IgD-negative memory B cell (primary cell): Measurements from ENCODE around the gene ESX1. TPM values are rescaled to one million over a fixed set of nuclear protein-coding genes. Genes with fewer than 3 reads are reported as not detected.
A peak's percentile ranks its signal among the peaks of the same experiment; 100 is the strongest.
"Not testable (repeated sequence)": the region's sequence is repeated elsewhere in the genome, so short reads cannot be mapped to it uniquely, and the experiment has no call there.

ENCODE experiments used
- H3K27ac Mint-ChIP-seq, 3 donors: one replicate each; pipeline ENCODE4 v1.8.0; 2020 to 2022; ENCODE audit warnings: mild to moderate bottlenecking in 3 of 3, mixed read lengths in 3 of 3, moderate library complexity in 1 of 3
- H3K27me3 Mint-ChIP-seq: one replicate; pipeline ENCODE4 v1.8.0; 2021; ENCODE audit warnings: mixed read lengths
- H3K36me3 Mint-ChIP-seq: one replicate; pipeline ENCODE4 v1.8.0; 2020; ENCODE audit warnings: mild to moderate bottlenecking, mixed read lengths
- H3K4me1 Mint-ChIP-seq, 3 donors: one replicate each; pipeline ENCODE4 v1.8.0; 2020 to 2022; ENCODE audit warnings: mixed read lengths in 3 of 3, mild to moderate bottlenecking in 1 of 3
- H3K4me3 Mint-ChIP-seq, 4 donors: one replicate each; pipeline ENCODE4 v1.8.0; 2020 to 2022; ENCODE audit warnings: mild to moderate bottlenecking in 4 of 4, mixed read lengths in 4 of 4, moderate library complexity in 3 of 4
- H3K9me3 Mint-ChIP-seq, 3 donors: one replicate each; pipeline ENCODE4 v1.8.0; 2020 to 2021; ENCODE audit warnings: mixed read lengths in 3 of 3, mild to moderate bottlenecking in 1 of 3
- polyA plus RNA-seq: library from polyadenylated mRNA; unstranded; fragments of 300-500 nt; fragmentation: Illumina TruSeq; gene quantifications from one replicate; pipeline ENCODE4 v1.2.3, GENCODE V29; 2021

ESX1 gene
- polyA plus RNA-seq: not detected

DNA sequence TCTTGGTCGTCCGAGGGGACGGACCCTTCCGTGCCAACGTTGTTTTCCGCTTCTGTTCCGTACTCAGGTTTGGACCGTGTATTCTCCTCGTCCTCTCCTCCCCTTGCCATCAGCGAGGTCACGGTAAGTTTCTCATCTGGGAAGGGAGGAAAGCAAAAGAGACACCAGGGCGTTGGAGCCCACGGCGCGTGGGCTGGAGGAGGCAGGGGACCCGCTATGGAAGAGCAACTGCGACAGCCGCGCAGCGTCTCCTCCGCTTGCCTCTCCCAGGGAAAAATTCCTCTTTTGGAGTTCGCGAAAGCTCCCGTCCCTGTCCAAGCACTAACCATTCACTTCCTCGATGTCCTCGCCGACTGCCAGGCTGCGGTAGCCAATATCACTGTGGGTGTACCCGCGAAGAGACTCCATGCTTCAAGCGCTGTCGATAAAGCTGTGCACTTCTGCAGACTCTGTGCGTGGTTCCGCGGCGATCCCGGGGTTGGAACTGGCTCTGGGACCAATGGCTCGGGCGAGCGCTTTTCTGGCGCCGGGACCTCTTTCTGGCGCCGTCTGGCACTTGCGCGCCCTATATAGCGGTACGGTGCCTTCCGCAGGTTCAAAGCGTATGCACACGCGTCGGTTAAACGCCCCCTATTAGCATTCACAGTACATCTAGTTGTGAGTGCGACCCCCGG, at the start of gene ESX1:
Gene ESX1, minus strand, starts transcription at position 492 of the 674 bp plus-strand sequence. Its CDS starts 84 bp downstream, at position 408.
- no peak within 1 kb of the TSS for H3K27ac Mint-ChIP-seq
- no peaks in the 10 kb centered on the region for H3K36me3 Mint-ChIP-seq
- H3K27me3 Mint-ChIP-seq: peaks cover 24% of the 10 kb centered on the region
- H3K9me3 Mint-ChIP-seq: no peaks in the 10 kb centered on the region
- peak within 1 kb of the TSS in 3 of 4 donors; percentile 74 to 91 (median 82) for H3K4me3 Mint-ChIP-seq
- peaks cover 0 to 3% (median 0%) of the 10 kb centered on the region in 3 donors for H3K4me1 Mint-ChIP-seq

- H3K9me3 Mint-ChIP-seq: peaks cover 0 to 2% (median 0%) of the 10 kb centered on the region in 3 donors
- no peak overlapping the region for H3K4me3 Mint-ChIP-seq
- no peak overlapping the region for H3K27ac Mint-ChIP-seq
- H3K4me1 Mint-ChIP-seq: no peaks in the 10 kb centered on the region
- H3K27me3 Mint-ChIP-seq: peaks cover 6% of the 10 kb centered on the region
- H3K36me3 Mint-ChIP-seq: no peaks in the 10 kb centered on the region
Observed at GRCh38 chrX:104295636-104296035, 40.9 kb upstream of the ESX1 start.

DNA sequence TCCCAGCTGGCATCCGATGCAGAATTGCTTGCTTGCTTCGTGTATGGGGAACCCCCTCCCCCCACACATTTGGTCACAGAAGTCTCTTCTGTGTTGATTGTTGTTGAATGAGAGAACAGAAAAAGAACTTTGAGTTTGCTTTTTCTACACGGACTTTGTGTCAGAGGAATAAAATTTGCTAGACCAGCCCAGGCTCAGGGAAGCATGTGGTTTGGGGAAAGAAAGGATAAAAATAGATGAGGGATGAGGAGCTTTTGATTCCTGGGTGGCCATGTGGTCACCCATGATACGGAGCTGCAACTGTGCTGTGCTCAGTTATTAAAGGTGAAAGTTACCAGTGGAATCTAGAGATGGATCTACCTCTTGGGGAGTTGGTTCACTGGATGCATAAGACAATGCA, 34.2 kb upstream of the ESX1 start:
- H3K36me3 Mint-ChIP-seq: no peaks in the 10 kb centered on the region
- no peaks in the 10 kb centered on the region for H3K4me1 Mint-ChIP-seq
- H3K4me3 Mint-ChIP-seq: no peak overlapping the region
- H3K9me3 Mint-ChIP-seq: peaks cover 0 to 5% (median 0%) of the 10 kb centered on the region in 3 donors
- H3K27ac Mint-ChIP-seq: peak overlapping the region in 1 of 3 donors; percentile 25
- peaks cover 6% of the 10 kb centered on the region for H3K27me3 Mint-ChIP-seq

DNA sequence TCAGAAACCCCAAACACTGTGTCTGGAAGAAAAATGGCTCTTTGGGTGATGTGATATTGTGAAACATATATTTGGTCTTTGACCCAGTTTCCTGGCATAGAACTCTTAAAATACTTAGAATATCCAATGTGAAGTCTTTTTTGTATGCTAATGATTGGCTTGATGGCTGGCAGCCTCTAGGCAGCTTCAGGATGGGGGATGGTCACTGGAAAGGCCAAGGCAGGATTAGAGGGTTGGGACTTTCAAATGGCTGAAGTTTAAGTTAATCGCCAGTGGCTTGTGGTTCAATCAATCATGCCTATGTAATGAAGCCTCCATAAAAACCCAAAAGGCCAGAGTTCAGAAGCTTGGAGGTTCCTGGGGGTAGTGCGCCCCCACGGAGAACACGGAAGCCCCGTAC, 33.5 kb upstream of the ESX1 start:
- Mint-ChIP-seq H3K27me3 (peaks cover 6% of the 10 kb centered on the region), H3K4me3 (no peak overlapping the region), H3K27ac (no peak overlapping the region), H3K9me3 (peaks cover 0 to 5% (median 0%) of the 10 kb centered on the region in 3 donors), H3K4me1 (no peaks in the 10 kb centered on the region), H3K36me3 (no peaks in the 10 kb centered on the region)

DNA sequence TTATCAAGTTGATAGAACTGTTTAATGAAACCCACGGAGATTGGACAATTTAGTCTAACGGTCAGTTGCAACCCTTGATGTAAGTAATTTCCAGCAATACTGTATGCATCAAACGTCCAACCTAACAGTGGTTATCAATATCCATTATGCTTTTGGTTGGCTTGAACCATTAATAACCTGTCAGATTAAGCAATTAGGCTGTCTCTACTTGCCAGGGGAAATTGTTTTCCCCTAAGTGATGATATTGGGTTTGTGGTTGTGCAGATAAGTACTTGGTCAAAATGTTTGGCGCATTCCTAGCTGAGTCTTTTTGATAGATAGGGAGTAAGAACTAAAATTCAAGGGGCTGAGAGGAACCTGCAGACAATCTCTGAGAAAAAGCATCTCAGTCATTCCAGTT, 30.5 kb upstream of the ESX1 start:
- H3K4me3 Mint-ChIP-seq: no peak overlapping the region
- H3K4me1 Mint-ChIP-seq: no peaks in the 10 kb centered on the region
- peaks cover 0 to 7% (median 0%) of the 10 kb centered on the region in 3 donors for H3K9me3 Mint-ChIP-seq
- H3K27me3 Mint-ChIP-seq: peaks cover 6% of the 10 kb centered on the region
- H3K27ac Mint-ChIP-seq: no peak overlapping the region
- no peaks in the 10 kb centered on the region for H3K36me3 Mint-ChIP-seq

DNA sequence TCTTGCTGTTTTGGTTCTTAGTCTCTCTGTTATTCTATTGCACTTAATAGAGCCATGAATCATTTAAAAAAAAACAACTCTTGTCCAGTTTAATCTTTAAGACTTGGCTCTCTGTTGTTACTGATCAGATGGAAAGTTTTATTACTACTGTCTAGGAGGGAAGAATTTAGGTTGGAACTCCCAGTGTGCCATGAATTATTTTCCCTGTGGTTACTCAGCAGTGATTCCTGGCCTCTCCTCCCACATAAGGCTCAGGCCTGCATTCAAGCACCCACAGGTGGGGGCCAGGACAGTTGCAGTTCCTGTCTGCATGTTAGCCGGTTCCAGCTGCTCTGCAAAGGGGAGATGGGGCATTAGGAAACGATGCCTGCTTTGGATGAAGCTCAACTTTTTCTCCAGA, 29.8 kb upstream of the ESX1 start:
- Mint-ChIP-seq H3K27ac (no peak overlapping the region), H3K9me3 (peaks cover 0 to 7% (median 0%) of the 10 kb centered on the region in 3 donors), H3K4me1 (no peaks in the 10 kb centered on the region), H3K36me3 (no peaks in the 10 kb centered on the region), H3K27me3 (peaks cover 6% of the 10 kb centered on the region), H3K4me3 (no peak overlapping the region)

- no peaks in the 10 kb centered on the region for H3K4me1 Mint-ChIP-seq
- no peak overlapping the region for H3K27ac Mint-ChIP-seq
- peaks cover 0 to 5% (median 1%) of the 10 kb centered on the region in 3 donors for H3K9me3 Mint-ChIP-seq
- H3K27me3 Mint-ChIP-seq: peaks cover 5% of the 10 kb centered on the region
- no peak overlapping the region for H3K4me3 Mint-ChIP-seq
- H3K36me3 Mint-ChIP-seq: no peaks in the 10 kb centered on the region
Observed at GRCh38 chrX:104282166-104282725, 27.5 kb upstream of the ESX1 start.

GRCh38 chrX:104281564-104281963, 26.8 kb upstream of the ESX1 start:
- H3K36me3 Mint-ChIP-seq: no peaks in the 10 kb centered on the region
- H3K27me3 Mint-ChIP-seq: peaks cover 5% of the 10 kb centered on the region
- no peak overlapping the region for H3K27ac Mint-ChIP-seq

DNA sequence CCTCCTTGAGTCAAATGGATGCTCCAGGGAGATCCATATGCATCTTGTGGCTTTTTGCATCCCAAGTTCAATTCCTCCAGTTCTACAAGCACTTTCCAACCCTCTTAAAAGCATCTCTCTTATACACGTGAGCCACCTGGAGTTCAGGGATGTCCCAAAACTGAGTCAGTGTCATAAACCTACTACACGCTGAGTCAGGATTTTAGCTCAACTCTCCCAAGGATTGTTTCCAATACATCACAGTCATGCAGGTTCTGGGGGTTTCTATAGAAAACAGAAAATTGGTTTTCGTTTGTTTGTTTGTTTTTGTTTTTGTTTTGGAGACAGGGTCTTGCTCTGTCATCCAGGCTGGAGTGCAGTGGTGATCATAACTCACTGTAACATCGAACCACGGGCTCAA, 25.9 kb upstream of the ESX1 start:
- no peak overlapping the region for H3K4me3 Mint-ChIP-seq
- H3K27me3 Mint-ChIP-seq: peaks cover 5% of the 10 kb centered on the region
- no peak overlapping the region for H3K27ac Mint-ChIP-seq
- H3K9me3 Mint-ChIP-seq: peaks cover 0 to 5% (median 3%) of the 10 kb centered on the region in 3 donors
- H3K4me1 Mint-ChIP-seq: no peaks in the 10 kb centered on the region
- H3K36me3 Mint-ChIP-seq: no peaks in the 10 kb centered on the region

More at GRCh38 chrX:104281564-104281963, 26.8 kb upstream of the ESX1 start:
- no peak overlapping the region for H3K4me3 Mint-ChIP-seq
- peaks cover 0 to 7% (median 3%) of the 10 kb centered on the region in 3 donors for H3K9me3 Mint-ChIP-seq
- no peaks in the 10 kb centered on the region for H3K4me1 Mint-ChIP-seq

DNA sequence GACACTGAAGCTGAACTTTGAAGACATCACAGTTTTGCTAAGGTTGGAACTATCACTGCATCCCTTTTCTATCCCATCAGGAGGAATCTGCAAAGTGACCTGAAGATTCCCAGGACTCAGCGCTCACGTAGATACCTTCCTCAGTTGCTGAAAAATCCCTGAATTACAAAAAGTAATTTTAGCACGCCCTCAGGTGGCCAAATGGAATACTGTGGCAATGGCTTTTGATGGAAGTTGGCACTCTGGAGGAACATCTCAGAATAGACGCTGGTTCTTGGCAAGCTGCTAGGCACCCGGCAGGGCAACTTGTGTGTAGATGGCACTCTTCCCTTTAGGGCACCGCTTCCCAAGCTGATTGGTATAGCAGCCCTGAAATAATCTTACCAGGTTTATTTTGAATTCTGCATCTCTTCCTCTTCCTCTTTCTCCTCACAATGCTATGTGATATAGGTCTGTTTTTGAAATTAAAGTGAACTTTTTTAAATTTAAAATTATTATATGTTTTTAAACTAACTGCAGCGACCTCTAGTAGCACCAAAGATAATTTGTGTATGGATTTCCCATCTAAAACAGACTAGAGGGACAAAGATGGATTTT, 16.3 kb upstream of the ESX1 start:
- no peak overlapping the region for H3K27ac Mint-ChIP-seq
- H3K9me3 Mint-ChIP-seq: no peaks in the 10 kb centered on the region
- no peaks in the 10 kb centered on the region for H3K36me3 Mint-ChIP-seq
- H3K27me3 Mint-ChIP-seq: peaks cover 4% of the 10 kb centered on the region
- H3K4me1 Mint-ChIP-seq: no peaks in the 10 kb centered on the region
- H3K4me3 Mint-ChIP-seq: peak overlapping the region in 1 of 4 donors; percentile 28

- no peaks in the 10 kb centered on the region for H3K9me3 Mint-ChIP-seq
- no peak overlapping the region for H3K4me3 Mint-ChIP-seq
- no peak overlapping the region for H3K27ac Mint-ChIP-seq
- peaks cover 4% of the 10 kb centered on the region for H3K27me3 Mint-ChIP-seq
- H3K36me3 Mint-ChIP-seq: no peaks in the 10 kb centered on the region
- no peaks in the 10 kb centered on the region for H3K4me1 Mint-ChIP-seq
Observed at GRCh38 chrX:104270212-104270611, 15.5 kb upstream of the ESX1 start.

DNA sequence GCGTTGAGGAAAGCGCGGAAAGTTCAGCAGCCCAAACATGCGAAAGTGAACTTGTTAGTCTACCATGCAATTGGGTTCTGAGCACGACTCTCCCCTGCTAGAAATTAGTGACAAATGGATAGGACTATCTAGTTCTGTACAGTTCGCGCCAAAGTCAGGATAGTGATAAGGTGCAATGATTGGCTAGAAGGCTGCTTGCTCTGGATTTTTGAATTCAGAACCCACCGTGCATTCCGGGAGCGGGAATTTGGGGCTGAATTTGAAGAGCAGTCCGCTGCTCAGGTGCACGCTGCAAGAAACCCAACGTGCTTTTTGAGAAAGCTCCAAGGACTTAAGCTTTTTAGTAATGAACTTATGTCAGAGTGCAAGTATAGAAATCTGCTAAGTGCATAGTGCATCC, 732 bp upstream of the ESX1 start:
- H3K9me3 Mint-ChIP-seq: no peaks in the 10 kb centered on the region

DNA sequence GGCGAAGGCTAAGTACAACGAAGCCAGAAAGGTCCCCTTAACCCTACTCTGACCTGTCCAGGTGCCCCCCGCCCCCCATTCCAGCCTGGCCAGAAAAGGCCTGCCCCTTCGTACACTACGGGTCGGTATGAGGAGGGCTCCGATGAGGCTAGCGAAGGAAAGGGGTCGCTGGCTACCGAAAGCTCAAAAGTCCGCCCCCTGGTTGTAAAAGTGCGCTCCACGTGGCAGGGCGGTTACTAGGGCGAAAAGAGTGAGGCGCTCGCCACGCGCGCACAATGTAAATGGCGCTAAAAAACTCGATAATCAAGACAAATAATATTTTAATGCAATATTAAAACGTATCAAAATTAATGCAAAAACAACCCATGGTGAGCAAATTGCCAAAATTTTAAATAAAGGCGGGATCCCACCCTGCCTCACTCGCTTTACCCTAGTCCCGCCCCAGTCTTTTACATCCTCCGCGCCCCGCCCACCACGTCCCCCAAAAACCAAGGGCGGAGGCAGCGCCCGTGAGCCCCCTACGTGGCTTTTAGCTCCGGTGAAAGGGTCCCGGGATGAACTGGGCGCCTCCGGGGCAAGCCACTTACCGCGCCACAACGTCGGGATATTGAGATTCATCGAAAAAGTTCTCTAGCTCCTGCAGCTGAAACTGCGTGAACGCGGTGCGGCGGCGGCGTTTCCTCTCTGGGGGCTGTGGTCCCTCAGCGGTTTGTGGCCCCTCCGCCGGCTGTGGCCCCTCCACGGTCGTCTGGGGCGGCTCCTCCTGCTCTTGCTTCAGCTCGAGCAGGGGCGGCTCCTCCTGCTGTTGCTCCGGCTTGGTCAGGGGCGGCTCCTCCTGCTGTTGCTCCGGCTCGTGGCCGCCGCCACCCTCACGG, 929 bp downstream of the ESX1 start:
- peak overlapping the region in 3 of 4 donors; percentile 74 to 91 (median 82) for H3K4me3 Mint-ChIP-seq
- H3K36me3 Mint-ChIP-seq: no peaks in the 10 kb centered on the region
- peaks cover 0 to 3% (median 0%) of the 10 kb centered on the region in 3 donors for H3K4me1 Mint-ChIP-seq
- H3K27me3 Mint-ChIP-seq: peaks cover 24% of the 10 kb centered on the region
- no peak overlapping the region for H3K27ac Mint-ChIP-seq
- no peaks in the 10 kb centered on the region for H3K9me3 Mint-ChIP-seq

More for the DNA sequence above, 732 bp upstream of the ESX1 start:
- H3K27ac Mint-ChIP-seq: no peak overlapping the region
- H3K36me3 Mint-ChIP-seq: no peaks in the 10 kb centered on the region
- H3K4me1 Mint-ChIP-seq: peaks cover 0 to 3% (median 0%) of the 10 kb centered on the region in 3 donors
- peak overlapping the region in 1 of 4 donors; percentile 51 for H3K4me3 Mint-ChIP-seq
- peaks cover 24% of the 10 kb centered on the region for H3K27me3 Mint-ChIP-seq

- Mint-ChIP-seq H3K27ac (no peak overlapping the region), H3K4me1 (peaks cover 0 to 3% (median 0%) of the 10 kb centered on the region in 3 donors), H3K4me3 (no peak overlapping the region), H3K36me3 (no peaks in the 10 kb centered on the region), H3K27me3 (peaks cover 23% of the 10 kb centered on the region), H3K9me3 (no peaks in the 10 kb centered on the region)
Observed at GRCh38 chrX:104250470-104250869, 4.3 kb downstream of the ESX1 start.

DNA sequence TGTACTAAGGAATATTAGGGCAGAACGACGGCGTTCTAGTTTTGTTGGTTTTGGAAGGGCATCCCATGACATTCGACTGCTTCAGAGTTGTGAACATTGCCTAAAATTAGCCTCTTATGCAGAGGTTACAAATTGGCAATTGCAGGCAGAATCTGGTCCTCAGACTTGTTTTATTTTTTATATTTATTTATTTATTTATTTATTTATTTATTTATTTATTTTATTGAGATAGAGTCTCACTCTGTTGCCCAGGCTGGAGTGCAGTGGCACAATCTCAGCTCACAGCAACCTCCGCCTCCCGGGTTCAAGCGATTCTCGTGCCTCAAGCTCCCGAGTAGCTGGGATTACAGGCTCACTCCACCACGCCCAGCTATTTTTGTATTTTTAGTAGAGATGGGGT, 24.7 kb downstream of the ESX1 start:
- not testable (repeated sequence) for H3K27ac Mint-ChIP-seq, H3K4me1 Mint-ChIP-seq, H3K4me3 Mint-ChIP-seq, H3K27me3 Mint-ChIP-seq, H3K9me3 Mint-ChIP-seq, H3K36me3 Mint-ChIP-seq
